NCI-H2107 treated with DMSO at 0.1 percent for 48 hours (cell line): ENCODE results near the gene MEST.
"Not testable (repeated sequence)": the region's sequence is repeated elsewhere in the genome, so short reads cannot be mapped to it uniquely, and the experiment has no call there.

Experiments used
- DNase-seq: peaks from one replicate; lab custom pipeline; 2025; ENCODE audit not compliant: unreplicated experiment; lab: John Stamatoyannopoulos, UW

MEST gene, protein sequence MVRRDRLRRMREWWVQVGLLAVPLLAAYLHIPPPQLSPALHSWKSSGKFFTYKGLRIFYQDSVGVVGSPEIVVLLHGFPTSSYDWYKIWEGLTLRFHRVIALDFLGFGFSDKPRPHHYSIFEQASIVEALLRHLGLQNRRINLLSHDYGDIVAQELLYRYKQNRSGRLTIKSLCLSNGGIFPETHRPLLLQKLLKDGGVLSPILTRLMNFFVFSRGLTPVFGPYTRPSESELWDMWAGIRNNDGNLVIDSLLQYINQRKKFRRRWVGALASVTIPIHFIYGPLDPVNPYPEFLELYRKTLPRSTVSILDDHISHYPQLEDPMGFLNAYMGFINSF

DNA sequence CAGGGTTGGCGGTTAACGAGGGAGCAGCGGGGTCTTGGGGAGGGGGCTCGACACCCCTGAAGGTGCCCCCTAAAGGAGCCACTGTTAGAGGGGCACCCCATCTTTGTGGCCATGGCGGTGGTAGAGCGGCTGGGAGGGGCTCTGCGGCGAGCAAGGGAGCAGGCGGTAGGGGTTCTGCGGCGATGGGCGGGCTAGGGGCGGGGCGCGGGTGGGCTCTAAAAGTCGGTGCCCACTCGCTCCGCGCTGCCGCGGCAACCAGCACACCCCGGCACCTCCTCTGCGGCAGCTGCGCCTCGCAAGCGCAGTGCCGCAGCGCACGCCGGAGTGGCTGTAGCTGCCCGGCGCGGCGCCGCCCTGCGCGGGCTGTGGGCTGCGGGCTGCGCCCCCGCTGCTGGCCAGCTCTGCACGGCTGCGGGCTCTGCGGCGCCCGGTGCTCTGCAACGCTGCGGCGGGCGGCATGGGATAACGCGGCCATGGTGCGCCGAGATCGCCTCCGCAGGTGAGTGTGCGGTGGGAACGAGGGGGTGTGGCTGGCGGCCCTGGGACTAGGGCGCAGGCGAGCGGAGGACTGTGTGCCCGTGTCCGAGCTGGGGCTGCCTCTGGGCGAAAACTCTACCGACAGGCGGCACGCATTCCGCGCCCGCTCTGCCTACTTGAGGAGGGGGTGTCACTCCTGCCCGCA, at the start of gene MEST:
TSS of gene MEST (plus strand) at position 245 of the 682 bp plus-strand sequence. CDS start at position 474, 229 bp downstream.
- DNase-seq = no peak

DNA sequence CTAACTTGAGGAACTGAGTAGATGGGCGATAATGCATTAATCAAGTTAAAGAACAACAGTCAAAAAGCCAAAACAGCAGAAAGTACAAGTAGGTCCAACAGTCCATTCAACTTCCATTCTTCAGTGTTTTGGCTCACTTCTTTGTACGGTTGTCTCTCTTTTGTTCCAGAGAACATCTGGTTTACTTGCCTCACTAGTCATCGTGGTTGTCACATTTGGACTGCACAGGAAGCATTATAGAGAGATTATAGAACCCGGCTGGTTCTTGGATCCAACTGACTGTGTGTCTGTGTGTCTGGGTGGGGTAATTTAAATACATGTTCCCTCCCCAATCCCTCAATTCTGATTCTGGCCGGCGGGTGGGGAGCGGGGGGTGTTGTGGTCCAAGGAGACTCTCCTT, 49.3 kb upstream of the MEST start:
- no peak for DNase-seq

DNA sequence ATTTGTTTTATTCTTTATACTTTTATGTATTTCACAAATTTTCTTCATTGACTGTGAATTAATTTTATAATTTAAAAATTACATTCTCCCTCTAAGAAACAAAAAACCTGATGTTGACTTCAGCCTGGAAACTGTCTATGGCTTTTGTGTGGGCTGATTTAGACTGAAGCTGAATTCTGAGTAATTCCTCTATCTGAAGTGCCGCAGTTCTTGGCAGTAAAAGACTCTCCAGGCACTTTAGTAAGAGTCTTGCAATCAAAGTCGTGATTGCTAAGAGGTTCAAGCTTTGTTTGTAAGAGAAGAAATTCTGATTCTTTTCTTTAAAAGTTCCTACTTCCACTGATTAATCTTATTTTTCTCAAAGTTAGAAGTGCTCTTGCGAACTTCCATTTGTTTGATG, 47.7 kb upstream of the MEST start:
- DNase-seq = no peak

DNA sequence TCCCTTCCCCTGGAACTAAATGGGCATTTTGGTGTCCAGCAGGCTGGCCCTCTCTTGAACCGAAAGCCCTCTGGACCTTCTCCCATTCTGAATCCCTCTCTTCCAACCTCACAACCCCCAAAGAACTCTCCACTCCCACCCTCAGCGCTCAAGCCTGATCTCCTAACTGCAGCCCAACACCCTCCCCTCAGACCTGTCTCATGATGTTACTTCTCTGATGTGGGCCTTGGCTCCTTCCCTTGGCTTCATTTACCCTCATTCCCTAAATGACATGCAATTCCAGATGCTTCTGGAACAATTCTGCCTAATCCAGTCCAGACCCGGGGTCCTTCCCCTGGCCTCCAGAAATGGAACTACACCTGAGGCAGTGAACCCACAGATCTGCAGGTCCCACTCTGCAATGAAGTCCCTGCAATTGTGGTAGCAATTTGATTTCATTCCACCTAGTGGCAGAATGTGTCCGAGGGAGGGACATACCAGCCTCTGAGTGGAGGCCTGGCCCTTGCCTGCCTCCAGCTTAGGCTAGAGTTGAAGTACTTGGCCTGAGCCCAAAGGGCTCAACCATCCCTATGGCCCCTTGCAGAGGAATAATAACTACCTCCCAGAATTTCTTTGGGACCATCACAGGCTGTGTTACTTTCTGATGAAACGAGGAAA, 47.0 kb upstream of the MEST start:
- no peak for DNase-seq

DNA sequence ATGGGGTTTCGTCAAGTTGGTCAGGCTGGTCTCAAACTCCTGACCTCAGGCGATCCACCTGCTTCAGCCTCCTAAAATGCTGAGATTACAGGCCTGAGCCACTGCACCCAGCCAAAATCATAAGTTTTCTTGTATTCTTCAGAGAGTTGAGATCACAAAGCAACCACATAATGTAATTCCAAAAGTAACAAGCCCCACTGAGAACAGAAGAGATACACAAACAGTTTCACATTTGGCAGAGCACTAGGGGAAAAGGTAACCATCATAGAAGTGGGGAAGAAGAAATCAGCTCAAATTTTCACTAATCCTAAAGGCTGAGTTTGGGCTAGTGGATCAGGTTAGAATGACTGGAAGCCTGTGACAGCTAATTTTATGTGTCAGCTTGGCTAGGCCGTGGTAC, 45.6 kb upstream of the MEST start:
- no peak for DNase-seq

DNA sequence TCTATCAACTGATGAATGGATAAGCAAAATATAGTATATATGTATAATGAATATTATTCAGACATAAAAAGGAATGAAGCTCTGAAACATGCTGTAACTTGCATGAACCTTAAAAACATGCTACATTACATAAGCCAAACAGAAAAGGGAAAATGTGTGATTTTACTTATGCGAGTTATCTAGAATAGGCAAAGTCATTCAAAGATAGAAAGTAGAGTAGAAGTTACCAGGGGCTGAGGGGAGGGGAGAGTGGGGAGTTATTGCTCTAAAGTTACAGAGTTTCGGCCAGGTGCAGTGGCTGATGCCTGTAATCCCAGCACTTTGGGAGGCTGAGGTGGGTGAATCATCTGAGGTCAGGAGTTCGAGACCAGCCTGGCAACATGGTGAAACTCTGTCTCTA, 40.5 kb upstream of the MEST start:
- DNase-seq = not testable (repeated sequence)

DNA sequence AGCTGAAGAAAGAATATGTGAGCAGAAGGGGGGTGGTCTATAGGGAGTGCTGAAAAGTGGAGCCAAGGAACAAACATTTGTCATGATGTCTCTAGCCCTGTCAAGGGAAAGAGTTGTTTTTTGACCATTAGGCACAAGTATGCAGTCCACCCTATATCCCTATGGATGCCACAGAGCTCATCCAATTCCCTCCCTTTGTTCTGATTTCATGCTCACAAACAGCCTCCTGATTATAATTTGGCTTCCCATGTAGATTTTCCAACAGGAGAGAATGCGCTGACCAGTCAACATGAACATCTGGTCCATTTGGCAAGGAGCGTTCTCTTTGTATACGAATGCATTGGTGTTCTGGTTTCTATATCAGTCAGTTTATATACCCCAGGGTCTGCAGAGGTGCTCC, 38.9 kb upstream of the MEST start:
- DNase-seq = no peak

DNA sequence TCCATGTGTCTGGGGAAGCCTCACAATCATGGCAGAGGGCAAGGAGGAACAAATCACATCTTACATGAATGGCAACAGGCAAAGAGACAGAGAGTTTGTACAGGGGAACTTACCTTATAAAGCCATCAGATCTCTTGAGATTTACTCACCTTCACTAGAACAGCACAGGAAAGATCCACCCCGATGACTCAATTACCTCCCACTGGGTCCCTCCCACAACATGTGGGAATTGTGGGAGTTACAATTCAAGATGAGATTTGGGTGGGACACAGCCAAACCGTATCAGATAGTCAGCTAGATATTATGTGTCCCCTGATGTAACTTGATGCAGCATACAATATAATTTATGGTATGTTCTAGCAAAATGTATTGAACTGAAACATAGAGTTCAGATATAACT, 36.9 kb upstream of the MEST start:
- no peak for DNase-seq

DNA sequence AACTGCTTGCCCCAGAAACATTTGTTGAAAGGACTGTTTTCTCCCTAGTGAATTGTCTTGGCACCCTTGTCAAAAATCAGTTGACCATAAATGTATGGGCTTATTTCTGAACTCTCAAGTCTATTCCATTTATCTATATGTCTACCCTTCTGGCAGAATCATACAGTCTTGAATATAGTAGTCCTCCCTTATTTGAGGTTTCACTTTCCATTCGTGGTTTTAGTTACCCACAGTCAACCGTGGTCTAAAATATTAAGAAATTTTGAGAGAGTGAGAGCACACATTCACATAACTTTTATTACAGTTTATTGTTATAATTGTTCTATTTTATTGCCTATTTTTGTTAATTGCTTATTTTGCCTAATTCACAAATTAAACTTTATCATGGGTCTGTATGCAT, 33.6 kb upstream of the MEST start:
- no peak for DNase-seq

DNA sequence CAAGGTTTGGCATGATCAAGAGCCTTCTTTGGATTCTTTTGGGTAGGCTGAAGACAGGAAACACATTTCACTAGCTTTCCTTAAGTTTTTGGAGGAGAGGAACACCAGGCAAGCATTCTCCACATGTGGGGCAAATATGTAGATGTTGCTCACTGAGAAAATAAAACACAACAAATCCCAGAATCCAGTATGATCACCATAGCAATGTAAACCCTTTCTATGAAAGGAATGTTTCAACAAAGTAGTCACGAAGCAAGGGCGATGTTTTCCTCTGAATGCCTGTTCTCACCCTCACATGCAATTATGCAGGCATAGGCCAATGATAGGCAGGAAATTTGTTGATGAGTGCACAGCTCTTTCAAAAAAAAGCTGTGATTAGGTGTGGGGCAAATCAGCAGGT, 30.6 kb upstream of the MEST start:
- DNase-seq = no peak

DNA sequence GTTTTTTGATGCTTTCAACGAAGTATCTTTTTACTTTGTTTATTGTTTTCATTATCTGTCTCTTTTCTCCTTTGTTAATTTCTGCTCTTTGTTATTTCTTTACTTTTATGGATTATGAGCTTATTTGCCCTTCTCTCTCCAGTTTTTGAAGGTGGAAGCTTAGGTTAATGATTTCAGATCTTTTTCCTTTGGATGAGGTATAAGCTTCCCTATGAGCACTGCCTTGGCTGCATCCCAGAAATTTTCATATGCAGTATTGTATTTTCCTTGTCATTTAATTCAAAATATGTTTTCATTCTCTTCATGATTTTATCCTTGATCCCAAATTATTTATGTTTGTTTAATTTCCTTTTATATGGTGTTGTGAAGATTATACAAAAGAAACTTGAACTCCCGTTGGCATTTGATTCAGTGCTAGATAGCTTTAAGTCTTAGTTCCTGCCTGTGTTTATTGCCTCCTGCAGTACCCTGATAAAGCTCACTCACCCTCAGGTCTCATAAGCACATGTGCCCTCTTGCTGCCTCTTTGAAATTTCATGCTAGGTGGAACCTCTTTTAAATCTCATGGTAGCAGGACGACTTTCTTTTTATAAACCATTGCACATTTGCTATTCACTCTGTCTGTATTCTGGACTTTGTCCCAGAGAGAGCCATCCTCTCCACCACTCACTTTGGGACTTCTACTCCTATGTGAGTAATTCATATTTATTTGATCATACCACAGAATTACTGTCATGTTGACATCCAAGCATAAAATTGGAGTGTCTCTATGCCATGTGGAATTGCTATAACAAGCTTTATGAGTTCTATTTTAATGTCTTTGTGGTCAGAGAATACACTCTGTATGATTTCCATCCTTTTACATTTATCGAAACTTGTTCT, 28.1 kb upstream of the MEST start:
- no peak for DNase-seq

DNA sequence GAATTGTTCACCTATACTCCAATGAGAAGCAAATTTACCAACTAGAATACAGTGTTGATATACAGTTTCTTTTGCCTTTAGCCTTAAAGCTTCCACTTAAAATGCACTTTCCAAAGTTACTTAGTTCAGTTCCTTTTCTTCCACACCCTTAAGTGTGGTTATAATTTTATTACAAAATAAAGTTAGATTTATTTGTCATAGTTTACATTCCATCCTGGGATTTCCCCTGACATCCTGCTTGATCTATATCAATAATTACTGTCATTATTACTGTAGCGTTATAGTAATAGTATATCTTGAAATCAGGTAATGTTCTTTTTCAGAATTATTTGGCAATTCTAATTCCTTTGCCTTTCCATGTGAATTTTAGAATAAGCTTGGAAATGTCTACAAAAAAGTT, 23.3 kb upstream of the MEST start:
- DNase-seq = no peak

DNA sequence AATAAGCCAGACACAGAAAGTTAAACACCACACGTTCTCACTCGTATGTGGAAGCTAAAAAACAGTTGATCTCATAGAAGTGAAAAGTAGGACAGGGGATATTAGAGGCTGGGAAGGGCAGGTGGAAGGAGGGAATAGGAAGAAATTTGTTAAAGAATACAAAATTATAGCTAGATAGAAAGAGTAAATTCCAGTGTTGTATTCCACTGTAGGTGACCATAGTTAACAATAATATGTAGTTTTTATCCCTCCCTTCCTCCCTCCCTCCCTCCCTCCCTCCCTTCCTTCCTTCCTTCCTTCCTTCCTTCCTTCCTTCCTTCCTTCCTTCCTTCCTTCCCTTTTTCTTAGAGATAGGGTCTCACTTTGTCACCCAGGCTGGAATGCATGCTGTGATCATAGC, 19.9 kb upstream of the MEST start:
- no peak for DNase-seq

DNA sequence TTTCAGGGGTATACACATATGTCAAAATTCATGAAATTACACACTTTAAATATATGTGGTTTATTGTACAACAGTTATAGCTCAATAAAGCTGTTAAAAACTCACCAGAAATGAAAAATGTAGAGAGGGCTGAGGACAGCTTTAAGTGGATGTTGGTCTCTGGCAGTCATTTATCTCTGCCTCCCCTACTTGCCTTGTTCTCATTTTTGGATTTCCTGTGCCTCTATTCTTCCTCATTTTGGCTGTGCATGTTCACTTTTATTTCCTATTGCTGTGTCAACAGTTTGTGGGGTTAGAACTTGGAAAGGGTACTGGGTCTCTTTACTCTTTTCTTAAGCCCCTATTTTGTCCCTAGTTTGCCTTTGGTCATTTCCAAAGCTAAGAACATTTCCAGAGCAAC, 18.6 kb upstream of the MEST start:
- DNase-seq = no peak

DNA sequence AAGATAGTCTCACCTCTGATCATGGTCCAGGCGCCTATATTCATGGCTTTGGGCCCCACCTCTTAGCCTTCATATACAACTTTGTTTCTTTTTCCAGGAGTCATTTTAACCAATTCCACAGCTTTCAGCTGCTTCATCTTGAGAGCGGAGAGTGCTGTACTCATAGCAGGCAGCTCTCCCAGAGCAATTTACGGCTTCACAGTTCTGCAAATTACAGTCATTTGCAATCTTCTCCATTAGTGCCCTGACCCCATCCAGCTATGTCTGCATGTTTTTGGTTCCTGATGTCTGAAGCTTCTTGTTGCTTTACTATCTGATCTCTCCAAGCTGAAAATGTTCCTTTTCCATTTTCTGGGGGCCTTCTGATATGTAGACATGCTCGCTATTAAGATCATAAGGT, 18.0 kb upstream of the MEST start:
- peak; percentile 24 for DNase-seq

DNA sequence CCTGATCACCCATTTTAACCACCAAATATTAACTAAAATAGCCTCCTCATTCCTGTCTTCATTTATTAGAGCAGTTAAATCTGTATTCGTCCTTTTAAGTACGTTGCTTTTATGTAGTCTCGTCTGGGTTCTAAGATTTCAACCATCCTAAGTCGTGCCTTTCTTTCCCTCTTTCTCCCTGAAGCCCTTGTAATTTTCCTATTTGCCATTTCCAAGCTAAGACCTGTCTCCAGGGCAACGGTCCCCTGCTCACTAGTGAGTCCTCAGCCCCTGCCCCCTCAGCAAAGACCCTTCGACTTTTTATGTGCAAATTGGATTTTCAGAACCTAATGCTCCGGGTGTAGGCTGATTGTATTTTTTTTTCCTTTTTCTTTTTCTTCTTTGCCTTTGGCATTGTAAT, 16.1 kb upstream of the MEST start:
- DNase-seq = peak; percentile 16

DNA sequence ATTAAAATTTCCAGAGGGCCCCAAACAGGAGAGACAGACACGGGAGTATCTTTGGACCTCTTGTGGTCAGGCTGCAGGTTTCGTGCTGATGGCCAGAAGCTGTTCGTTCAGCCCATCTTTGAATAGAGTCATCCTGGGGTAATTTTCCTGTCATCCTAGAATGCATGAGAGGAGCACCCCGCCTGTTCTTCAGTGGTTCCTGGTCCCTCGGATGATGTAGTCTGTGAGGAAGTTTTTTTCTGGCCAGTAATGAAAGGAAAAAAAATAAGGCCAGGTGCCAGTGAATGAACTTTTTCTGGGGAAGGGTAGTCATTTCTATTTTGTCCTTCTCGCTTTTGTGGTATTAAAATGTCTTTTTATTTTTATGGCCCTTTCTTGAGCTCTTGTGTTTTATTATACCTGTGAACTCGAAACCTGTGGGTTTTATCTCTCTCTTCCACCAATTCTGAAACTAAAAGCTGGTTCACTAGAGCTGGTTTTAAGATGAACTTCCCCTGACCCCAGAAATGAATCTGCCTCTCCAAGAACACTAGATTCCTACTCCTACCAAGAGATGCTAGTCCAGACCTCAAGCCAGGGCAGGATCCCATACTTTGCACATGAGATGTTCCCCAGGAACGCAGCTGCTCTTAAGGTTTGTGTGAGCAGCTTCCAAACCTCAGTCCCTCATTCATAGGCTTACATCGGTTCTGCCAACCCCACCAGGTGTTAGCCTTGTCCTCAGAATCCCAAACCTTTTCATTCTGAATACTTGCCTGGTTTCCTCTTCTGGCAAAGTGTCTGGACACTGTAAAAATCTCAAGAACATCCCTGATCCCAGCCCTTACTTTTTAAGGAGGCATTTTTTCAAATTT, 15.4 kb upstream of the MEST start:
- peak; percentile 21 for DNase-seq

DNA sequence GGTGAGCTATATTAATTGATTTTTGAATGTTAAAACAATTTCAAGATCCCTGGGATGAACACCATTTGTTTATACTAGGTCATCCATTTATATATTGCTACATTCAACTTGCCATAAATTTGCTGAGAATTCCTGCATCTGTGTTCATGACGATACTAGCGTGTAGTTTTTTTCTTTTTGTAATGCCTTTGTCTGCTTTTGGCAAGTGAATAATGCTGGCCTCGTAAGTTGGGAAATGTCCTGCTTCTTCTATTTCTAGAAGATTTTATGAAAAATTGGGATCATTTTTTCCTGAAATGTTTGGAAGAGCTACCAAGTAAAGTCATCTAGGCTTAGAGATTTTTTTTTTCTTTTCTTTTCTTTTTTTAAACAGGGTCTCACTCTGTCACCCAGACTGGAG, 12.9 kb upstream of the MEST start:
- DNase-seq = no peak

DNA sequence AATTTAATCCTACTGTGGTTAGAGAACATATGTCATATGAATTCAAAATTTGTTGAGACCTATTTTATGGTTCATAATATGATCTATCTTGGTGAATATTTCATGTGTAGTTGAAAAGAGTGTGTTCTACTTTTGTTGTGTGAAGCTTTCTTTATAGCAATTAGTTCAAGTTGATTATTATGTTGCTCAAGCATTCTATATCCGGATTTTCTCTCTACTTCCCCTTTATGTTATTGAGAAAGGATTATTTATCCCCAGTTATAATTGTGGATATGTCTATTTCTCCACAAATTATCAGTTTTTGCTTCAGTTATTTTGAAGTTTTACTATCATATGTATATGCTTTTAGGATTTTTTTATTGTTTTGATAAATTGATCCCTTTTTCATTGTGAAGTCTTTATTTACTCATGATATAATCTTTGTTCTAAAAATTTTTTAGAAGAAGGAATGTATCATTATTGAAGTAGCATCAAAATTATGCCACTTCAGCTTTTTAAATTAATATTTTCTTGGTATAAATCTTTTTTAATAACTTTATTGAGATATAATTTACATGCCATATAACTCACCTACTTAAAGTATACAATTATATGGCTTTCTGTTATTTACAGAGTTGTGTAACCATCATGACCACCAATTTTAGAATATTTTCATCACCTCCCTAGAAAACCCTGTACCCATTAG, 12.0 kb upstream of the MEST start:
- DNase-seq = no peak

DNA sequence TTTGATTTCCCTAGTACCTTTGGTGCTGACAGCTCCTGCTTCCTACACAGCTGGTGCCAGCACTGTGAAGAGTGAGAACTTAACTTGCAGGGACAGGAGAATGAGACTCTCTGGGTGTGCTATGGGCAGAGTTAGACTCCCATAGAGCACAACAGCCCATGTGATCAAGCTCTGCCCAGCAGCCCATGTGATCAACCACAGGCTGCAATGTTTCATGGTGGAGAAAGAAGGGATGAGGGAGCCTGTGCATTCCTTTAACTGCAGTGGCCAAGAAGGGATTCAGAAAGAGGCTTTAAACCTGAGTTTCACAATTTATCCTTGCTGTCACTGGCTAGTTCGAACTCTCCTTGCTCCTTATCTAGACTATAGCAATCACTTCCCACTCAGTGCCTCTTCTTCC, 10.0 kb upstream of the MEST start:
- DNase-seq = no peak
